AG04450 (cell line): Measurements from ENCODE around the gene NAA15. TPM values are rescaled to one million over a fixed set of nuclear protein-coding genes. Genes with fewer than 3 reads are reported as not detected.
"Not testable (repeated sequence)": the region's sequence is repeated elsewhere in the genome, so short reads cannot be mapped to it uniquely, and the experiment has no call there.

ENCODE experiments used
- CTCF ChIA-PET: fragments of 300-600, 350-600 bp; formaldehyde crosslinking; extraction: SDS; loops from one replicate; lab custom pipeline; 2022; ENCODE audit warnings: antibody characterized with exemption, inconsistent platforms; lab: Charles Lee
- POLR2A ChIA-PET: fragments of 350-600 bp; formaldehyde crosslinking; extraction: SDS; loops from one replicate; lab custom pipeline; 2021; ENCODE audit warnings: antibody characterized with exemption, inconsistent platforms; lab: Yijun Ruan, JAX
- DNase-seq: peaks from one replicate; pipeline ENCODE4 v3.0.0-alpha.2; 2011; ENCODE audit warnings: low read depth, low spot score
- H3K27ac ChIP-seq: one replicate; pipeline ENCODE4 v1.5.1; 2012; ENCODE audit warnings: low read depth, low read length, control low read depth
- H3K27me3 ChIP-seq: one replicate; pipeline ENCODE4 v1.6.0; 2012; ENCODE audit warnings: low read length; ENCODE audit not compliant: control insufficient read depth, insufficient read depth
- H3K4me3 ChIP-seq: 2 replicates; pipeline ENCODE4 v1.5.1; 2011; ENCODE audit warnings: mild to moderate bottlenecking, low read depth, low read length, control low read depth
- H3K9me3 ChIP-seq: 2 replicates; pipeline ENCODE4 v1.5.1; 2012; ENCODE audit warnings: low read length; ENCODE audit not compliant: control insufficient read depth, insufficient read depth
- CTCF ChIP-seq: IDR thresholded peaks from 2 replicates; pipeline ENCODE4 v1.5.1; 2011; ENCODE audit warnings: low read depth, low read length, control low read depth, inconsistent platforms
- polyA plus RNA-seq: library from polyadenylated mRNA; depleted of rRNA; stranded (reverse); fragments of >200 nt; gene quantifications from 2 replicates; pipeline ENCODE4 v1.2.3, GENCODE V29; 2011

Gene NAA15
- polyA plus RNA-seq, 1 experiment = 30.2 TPM

- TF ChIP-seq CTCF = no peak
- Histone ChIP-seq H3K9me3 (no peaks in the 10 kb centered on the region), H3K27ac (no peak overlapping the region), H3K27me3 (no peaks in the 10 kb centered on the region), H3K4me3 (no peak overlapping the region)
- ChIA-PET POLR2A (no interaction called here), CTCF (no interaction called here)
- no peak for DNase-seq
These were observed 157.7 kb downstream of the NAA15 start for GRCh38 chr4:139458999-139459398.

- no peaks in the 10 kb centered on the region for H3K27me3 ChIP-seq
- no peak overlapping the region for H3K4me3 ChIP-seq
- ChIA-PET POLR2A (no interaction called here), CTCF (interaction anchor here (1.0 to 1.1 kb wide), 2 partner anchors 11 to 37 kb away, joined by 4 read pairs; no protein-coding TSS in a partner anchor)
- H3K9me3 ChIP-seq = no peaks in the 10 kb centered on the region
- H3K27ac ChIP-seq = no peak overlapping the region
- no peak for DNase-seq
- no peak for TF ChIP-seq CTCF
These were observed 159.3 kb downstream of the NAA15 start for GRCh38 chr4:139460565-139460964.

- no peak for TF ChIP-seq CTCF
- H3K9me3 ChIP-seq = no peaks in the 10 kb centered on the region
- no peaks in the 10 kb centered on the region for H3K27me3 ChIP-seq
- H3K27ac ChIP-seq = no peak overlapping the region
- CTCF ChIA-PET = interaction anchor here (1.0 to 1.1 kb wide), 2 partner anchors 10 to 37 kb away, joined by 4 read pairs; no protein-coding TSS in a partner anchor
- POLR2A ChIA-PET = no interaction called here
- H3K4me3 ChIP-seq = no peak overlapping the region
- DNase-seq = no peak
These were observed 159.8 kb downstream of the NAA15 start for GRCh38 chr4:139461022-139461628.

- H3K27ac ChIP-seq, CTCF ChIA-PET, H3K27me3 ChIP-seq, POLR2A ChIA-PET, H3K9me3 ChIP-seq, DNase-seq, H3K4me3 ChIP-seq: not testable (repeated sequence)
These were observed 163.2 kb downstream of the NAA15 start for GRCh38 chr4:139464512-139464911.

GRCh38 chr4:139465922-139466321 is 164.6 kb downstream of the NAA15 start:
- Histone ChIP-seq H3K27ac (no peak overlapping the region), H3K4me3 (no peak overlapping the region), H3K9me3 (peaks cover 4% of the 10 kb centered on the region; the same call in 1 of the 2 replicates), H3K27me3 (no peaks in the 10 kb centered on the region)
- CTCF ChIA-PET = no interaction called here
- DNase-seq = no peak
- POLR2A ChIA-PET = no interaction called here
- TF ChIP-seq CTCF = no peak

DNA sequence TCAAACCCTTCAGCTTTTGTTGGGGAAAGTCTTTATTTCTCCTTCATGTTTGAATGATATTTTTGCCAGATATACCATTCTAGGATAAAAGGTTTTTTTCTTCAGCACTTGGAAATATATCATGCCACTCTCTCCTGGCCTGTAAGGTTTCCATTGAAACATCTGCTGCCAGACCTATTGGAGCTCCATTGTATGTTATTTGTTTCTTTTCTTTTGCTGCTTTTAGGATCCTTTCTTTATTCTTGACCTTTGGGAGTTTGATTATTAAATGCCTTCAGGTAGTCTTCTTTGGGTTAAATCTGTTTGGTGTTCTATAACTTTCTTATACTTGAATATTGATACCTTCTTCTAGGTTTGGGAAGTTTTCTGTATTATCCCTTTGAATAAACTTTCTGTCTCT is 167.5 kb downstream of the NAA15 start:
- H3K4me3 ChIP-seq, H3K27ac ChIP-seq, H3K27me3 ChIP-seq, H3K9me3 ChIP-seq, POLR2A ChIA-PET, DNase-seq: not testable (repeated sequence)
- CTCF ChIA-PET = interaction anchor here (1.0 kb wide), 1 partner anchor 15 kb away, joined by 3 read pairs; no protein-coding TSS in a partner anchor
